Limb (tissue), 2 donors: ENCODE results near the gene ARMH4.

Experiments
- DNase-seq, 2 donors: peaks; one replicate each; pipeline ENCODE4 v3.0.0-alpha.2; 2016; ENCODE audit errors: extremely low spot score in 2 of 2

The ARMH4 gene

DNA sequence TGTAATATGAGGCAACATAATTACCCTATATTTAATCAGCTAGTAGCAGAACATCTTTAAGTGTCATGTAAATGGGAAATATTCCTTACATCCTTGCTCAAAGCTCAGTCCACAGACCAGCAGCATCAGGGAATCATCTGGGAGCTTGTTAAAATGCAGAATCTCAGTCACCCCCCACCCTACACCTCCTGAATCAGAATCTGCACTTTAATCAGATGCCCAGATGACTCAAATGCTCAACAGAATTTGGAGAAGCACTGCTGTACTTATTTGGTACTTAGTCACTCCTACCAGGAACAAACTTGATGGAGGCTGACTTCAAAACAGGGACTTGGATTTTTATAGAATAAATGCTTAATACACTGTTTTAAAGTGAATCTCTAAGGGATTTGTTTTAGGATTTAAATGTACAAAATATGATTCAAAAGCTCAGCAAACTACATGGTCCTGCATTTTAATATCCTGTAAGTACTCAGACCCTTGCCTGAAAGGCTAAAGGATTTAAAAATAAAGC lies 96.5 kb downstream of the ARMH4 start:
- no peak for DNase-seq

DNA sequence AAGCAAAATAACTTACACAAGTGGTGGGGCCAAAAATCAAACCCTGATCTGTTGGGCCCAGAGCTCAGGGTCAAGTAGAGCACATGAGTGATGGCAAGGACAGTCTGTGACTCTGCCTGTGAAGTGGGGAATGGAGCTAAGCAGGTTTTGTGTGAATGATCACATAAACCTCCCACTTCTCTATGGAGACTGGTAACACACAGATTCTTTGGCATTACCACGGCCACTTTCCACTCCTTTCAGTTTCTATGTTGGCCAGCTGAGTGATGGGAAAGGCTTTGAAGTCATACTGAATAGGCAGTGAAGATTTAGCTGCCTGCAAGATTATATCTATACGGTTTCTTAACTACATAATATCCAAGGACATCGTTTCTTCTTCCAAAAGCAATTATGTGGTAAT lies 97.9 kb downstream of the ARMH4 start:
- DNase-seq: no peak

DNA sequence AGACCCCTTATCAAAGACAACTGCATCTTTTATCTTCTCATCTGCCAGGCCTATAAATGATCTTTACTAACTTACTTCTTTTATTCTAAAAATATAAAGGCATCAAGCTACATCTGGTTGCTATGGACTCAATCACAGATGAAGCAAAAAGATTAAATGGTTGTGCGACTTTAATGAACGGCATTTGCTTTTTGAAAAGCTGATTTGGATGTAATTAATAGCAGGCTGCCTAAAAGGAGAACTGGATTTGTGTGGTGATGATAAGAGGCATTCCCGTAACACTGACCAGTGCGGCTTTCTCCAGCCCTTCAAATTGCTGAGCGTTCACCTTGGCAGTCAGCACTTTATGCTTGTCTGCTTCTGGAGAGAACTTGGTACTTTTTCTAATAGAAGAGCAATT lies 103.8 kb downstream of the ARMH4 start:
- no peak for DNase-seq

DNA sequence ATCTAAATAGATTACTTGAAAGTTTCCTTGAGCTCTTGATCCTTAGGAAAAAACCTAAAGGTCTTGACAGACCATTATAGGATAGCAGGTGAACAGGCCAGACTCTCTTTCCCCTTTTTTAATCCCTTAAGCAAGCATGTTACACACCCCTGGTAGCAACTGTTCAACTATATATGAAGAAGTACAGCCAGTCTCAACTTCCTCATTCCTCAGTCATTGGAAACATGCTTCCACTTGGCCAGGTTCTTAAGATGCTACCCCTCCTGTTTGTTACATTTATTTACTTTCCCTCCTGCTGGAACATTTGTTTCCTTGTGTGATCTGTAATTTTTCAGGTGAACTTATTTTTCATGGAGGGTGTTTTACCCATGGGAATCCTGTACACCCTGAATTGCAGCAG lies 124.1 kb downstream of the ARMH4 start:
- DNase-seq: no peak

DNA sequence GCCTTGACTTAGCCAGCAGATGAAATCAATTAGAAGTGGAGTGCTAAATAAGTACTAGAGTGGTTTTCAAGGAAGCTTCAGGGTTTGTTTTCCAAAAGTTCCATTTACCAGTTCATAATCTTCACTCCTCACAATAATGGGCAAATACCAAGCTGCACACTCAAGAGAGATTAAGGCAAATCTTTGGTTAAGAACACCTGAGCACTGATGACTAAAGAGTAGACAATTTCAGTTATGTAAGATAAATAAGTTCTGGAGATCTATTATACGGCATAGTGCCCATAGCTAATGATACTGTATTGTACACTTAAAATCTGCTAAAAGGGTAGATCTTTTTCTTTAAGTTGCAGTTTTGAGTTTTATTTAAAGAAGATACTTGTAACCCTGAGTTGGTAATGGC lies 125.0 kb downstream of the ARMH4 start:
- DNase-seq: no peak

DNA sequence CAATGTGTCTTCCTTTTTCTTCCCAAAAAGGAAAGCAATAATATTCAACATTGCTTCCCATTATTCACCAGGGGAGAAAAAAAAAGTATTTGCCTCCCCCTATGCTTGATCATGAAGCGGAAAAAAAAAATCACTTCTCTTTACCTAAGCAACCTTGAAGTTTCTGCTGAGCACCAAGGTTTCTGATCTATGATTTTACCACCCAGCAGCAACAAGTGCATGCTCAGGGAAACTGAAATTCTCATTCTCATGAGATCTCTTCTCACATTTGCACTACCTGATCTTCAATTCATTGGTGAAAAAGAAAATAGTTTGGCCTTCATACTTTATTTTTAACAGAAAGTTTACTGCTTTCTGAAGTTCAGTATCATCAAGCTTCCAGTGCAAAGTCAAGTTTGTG lies 125.8 kb downstream of the ARMH4 start:
- no peak for DNase-seq

DNA sequence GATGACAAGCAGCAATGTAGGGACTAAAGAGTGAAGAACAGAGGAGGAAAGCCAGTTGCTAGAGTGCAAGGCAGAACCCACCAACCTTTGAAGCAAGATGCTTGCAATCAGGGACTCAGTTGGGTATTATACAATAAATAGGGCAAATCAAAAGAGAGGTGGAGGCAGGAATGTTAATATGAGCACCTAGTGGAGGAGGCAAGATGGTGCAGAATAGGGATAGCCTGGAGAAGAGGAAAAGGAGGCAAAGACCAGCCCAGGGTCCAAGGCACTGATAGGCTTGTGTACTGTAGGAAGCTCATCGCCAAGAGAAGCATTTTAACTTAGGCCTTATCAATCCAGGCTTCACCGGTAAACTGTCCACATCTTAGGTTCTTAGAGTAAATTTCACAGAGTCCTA lies 137.2 kb downstream of the ARMH4 start:
- no peak for DNase-seq

DNA sequence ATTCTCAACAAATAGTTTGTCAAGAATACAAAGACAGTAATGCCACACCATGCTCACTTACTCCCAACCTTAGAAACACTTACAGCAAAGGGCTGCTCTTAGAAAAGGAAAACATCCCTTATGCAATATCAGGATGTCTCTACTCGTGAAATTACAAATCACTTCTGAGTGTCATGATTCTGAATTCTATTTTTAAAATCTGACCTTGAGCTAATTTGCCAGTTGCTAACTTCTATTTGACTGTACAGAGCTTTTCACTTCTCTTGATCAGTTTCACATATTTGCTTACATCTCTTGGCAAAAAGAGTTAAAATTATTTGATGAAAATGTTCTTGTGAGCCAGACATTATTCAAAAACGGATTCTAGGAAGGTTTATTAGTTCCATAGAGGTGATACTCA lies 149.4 kb downstream of the ARMH4 start:
- DNase-seq: no peak

DNA sequence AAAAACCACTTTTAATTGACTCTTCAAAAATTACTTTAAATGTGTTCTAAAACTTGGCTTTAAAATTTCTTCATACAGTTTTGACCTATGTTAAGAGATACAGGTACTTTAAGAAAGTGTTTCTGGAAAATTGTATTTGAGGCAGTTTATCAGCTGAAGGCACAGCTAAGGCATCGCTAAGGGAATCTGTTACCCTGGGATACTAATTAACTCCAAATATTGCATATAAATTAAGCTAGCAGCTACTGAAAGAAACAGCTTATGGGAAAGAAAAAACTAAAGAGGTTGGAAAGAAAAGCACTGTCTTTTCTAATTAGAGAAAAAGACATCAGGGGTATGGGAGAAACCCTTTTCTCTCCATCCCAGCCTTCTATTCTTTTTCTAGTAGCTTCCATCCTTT lies 152.0 kb downstream of the ARMH4 start:
- no peak for DNase-seq

DNA sequence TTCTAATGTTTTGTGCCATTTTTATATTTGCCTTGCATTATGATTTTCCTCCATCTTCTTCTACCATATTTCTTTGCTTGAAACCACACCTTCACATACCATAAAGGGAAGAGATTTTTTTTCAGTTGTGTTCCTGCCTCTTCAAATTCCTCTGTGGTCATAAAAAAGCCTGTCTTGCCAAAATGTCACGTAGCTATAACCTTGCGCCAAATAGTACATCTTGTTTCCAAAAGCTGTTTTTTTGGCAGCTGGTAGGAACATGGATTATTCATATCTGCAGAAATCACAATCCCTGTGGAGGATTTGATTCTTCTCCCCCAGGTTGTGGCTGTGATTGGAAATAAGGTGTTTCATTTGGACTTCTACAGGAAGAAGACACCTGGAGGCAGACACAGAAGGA lies 152.5 kb downstream of the ARMH4 start:
- no peak for DNase-seq

DNA sequence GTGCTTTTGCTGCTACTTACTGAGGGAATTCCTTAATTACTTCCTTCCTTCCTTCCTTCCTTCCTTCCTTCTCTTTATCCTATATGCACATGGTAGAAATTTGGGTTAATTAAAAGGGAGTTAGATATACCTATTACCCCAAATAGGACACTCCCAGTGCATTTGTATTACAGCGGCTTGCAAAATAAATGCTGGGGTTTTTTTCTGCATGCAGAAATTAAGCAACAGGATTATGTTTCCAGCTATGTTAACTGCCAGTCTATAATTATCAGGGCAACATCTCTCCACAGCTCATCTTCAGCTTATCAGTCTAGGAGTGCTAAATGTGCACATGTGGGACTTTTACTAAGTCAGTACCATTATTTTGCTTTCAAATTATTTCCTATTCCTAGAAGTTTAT lies 153.2 kb downstream of the ARMH4 start:
- DNase-seq: no peak

DNA sequence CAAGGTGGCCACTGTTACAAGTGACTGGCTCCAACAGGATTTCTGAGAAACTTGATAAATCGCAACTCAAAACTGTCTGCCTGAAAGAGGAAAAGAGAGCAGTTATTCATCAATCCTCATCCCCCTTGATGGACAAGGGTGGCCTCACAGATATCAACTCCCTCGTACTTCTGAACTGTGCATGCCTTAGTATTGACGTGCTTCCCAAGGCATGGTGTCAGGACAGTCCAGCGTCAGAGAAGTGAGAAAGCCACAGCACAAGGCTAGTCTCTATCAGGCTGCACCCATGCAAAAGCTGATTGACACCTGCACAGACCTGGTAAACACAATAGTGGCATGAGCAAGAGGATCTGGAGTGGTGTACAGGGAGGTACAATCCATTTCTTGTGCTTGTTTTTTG lies 160.7 kb downstream of the ARMH4 start:
- no peak for DNase-seq

DNA sequence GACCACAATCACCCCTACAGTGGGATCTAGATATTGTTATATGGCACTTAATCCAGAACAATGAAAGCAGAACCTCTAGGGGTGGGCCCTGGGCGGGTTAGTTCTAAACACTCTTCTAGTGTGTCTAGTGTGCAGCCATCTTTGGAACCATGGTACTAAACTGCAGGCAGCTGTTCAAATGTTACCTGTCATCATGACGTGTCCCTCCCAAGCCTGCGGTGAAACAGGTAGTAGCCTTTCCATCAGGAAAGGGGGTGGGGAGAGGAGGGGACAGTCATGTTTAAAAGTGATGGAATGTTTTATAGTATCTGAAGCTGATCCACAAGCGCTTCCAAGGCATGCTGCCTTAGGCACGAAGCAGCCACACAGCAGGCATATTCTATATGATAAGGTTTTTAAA lies 163.6 kb downstream of the ARMH4 start:
- no peak for DNase-seq

DNA sequence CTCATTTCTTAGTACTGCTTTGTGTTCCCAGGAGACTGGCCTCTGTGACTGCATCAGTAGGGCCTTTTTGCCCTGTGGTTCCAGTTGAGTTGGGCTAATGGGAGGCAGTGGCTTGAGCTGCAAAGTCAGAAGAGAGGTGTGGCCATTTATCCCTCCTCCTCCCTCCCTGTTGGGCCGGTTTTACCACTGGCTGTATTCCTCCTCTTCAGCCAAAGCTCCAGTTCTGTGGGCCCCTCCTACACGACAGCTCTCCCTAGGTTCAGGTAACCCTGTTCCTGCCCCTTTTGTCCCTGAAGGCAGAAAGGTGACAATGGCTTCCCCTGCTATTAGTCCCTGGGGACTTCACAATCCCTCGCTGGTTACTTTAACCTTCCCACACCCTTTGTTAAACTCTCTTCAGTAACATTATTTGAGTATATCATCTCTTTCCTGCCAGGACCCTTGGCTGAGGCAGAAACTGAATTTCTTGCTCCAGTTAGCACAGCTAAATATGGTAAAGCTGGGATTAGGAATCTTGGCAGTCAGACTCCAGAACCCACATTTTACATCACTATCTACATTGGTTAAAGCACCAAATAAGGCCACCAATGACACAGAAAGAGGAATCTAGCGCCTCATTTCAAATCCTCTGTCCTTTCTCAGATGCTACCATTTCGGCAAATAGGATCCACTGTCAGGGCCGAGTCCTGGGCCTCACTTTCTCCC lies 164.3 kb downstream of the ARMH4 start:
- DNase-seq: no peak

DNA sequence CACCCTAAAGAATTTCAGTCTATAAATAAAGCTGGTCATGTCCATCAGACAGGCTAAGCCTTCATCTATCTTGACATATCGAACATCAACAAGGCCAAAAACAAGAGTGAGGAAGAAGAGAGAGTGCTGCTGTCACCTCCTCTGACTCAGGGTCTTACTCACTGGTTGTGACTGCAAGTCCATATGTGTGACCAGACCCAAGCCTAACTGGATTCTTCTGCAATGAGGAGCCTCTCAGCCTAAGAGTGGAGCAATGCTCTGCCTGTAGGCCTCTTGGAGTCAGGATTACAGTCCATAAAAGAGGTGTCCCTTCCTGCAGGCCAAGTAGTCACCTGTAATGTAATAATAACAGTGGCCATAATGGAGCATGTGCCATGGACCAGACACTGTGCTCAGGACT lies 165.0 kb downstream of the ARMH4 start:
- no peak for DNase-seq

DNA sequence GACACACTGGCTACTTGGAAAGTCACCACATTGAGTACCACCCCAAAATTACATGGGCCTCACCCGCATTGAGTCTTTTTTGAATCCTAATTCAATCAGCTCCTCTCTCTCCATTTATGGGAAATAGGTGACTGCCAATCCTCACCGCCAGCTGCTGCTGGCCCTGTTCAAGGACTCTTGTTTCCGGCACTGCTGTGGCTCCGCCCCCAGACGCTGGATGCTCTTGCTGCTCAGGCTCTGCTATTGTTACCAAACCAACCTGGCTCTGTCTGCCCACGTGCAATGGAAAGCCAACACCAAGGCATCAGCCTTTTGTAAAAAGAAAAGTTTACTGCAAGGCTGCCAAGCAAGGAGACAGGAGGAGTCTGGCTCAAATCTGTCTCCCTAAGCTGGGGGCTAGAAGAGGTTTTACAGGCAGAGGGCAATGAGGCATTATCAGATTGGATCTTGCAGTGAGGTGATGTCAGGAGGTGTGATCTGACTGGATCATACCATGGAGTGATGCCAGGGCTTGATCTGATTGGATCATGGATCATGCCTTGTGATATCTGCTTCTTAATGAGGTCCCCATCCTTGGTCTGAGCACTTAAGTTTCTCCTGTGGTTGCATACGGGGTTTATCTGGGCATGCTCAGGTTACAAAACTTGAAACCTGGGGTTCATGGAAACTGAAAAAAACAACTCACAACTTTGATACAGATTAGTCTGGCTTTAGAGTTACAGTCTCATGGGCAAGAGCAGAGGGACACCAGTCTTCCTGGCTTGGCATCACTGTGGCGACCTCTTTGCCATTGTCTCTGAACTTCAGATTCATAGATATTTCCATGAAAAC lies 169.0 kb downstream of the ARMH4 start:
- DNase-seq: peak in 1 of 2 donors; percentile 30

DNA sequence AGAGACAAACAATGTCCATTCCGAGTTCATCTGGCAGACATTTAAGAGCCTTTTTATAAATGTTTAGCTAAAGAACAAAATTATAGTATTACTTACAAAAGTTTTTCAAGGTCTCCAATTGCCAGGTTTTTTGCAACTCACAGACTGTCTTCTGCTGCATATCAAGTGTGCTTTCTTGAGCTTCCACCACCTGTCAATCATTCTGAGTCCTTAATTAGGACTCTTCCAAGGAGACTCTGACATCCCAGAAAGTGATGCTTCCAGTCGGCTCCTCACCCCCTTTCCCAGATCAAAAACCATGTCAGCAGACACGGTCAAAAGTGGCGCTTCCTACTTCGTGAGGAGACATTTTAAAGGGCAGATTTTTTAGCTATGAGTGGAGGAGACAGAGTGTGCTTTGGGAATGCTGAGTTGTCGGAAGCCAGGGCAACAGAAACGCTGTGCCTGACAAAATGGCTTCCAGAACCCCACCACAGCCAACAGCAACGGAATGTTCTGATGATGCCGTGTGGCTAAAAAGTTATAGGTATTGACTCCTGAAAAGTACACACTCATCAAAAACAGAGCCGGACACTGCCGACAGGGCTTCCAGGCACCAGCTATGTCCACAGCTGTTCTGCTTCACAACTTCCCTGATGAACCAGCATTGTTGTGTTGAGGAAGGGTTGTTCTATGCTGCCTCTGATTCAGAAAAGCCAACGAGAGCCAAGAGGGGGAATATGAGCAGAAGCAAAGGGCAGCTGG lies 170.0 kb downstream of the ARMH4 start:
- DNase-seq: no peak

DNA sequence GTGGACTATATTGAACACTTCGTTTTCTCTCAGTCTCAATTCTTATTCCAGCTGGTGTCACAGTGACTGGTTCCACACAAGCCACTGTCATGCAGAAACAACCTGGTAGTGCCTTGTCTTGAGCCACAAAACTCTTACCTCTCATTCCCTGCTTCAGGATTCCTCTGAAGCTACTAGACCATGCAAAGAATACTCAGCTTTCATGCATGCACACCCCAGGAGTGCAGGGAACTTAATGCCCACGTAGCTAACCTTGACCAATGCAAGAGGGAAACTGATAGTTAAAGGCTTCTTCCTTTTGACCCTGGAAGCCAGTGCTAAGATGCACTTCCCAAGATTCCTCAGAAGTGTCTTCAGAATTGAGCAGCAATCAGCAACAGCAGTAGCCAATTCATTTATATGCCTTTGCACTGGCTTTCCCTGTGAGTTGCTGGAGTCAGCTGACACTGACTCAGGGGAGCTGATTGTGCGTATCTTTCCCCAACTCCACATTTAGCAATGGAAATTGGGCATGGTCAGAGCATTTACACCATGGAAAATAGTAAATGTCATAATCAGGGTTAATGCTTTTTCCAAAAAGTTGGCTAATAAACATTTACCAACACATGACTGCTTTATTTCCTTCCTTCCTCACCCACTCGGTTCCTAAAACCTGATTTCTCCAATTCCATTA lies 172.5 kb downstream of the ARMH4 start:
- DNase-seq: no peak

DNA sequence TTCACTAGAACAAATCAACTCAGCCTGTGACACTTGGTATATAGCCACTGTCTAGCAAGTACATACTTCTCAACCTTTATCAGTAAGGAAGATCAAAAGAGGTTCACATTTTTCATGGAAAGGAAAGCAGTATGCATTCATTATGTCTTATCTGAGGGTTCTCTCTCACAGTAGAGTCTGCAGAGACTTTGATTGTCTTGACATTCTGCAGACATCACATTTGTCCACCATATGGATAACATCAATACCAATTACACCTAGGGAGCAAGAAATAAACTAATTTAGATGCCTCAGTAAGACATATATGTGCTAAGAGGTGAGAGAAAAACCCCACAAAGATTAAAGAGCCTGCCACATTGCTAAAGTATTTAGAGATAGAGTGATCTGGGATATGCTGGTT lies 175.3 kb downstream of the ARMH4 start:
- no peak for DNase-seq

DNA sequence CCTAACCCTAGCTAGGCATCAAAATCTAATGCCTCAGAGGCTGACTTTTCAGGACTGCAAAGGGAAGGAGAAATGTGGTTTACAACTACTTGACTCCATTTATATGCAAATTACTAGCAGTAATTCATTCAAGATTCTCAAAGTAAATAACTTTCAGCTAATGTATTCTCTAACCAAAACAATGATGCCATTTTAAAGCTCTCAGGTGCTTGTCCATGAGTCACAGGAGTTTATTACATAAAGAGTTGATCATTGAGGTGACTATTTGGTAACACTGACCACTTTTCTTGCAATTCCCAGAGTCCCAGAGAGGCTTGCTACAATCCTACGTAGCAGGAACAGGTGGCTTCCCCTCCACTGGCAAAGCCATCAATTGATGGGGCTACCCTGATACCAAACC lies 177.1 kb downstream of the ARMH4 start:
- DNase-seq: no peak

DNA sequence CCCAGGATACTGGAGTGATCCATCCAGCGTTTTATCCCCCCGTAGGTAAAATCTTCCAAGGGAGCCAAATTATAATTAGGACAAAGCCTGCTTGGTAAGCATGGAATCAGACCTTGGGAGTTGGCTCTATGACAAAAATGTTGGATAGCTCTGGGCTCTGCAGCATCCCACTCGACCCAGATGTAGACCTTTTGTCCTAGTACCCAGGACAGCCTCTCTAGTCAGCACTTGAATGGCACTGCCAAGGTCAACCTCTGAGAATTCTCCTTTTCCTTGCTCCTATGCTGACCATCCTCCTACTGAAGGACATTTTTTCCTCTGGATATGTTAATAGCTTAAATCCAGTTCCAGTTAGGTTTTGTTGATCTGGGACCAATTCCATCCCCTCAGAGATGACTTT lies 181.4 kb downstream of the ARMH4 start:
- DNase-seq: no peak

DNA sequence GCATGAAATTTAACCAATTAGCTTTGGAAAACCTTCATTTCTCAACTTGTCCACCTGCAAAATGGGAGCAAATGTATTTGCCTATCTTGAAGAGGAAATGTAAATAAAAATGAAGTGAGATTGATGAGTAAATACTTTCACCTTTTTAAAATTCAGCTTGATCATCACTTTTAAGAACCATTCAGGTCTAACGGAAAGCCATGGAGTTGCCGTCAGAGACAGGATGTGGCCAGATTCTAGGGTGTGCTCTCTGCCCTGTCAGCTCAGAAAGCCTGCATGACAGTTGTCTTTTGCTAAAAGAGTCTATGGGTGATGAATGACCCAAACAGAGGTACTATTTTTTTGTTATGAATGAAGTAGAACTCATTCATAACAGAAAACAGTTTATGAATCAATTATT lies 181.8 kb downstream of the ARMH4 start:
- DNase-seq: no peak
